ENCODE measurements around the gene PDGFD. TPM values are rescaled to one million over a fixed set of nuclear protein-coding genes. Genes with fewer than 3 reads are reported as not detected.

Gene PDGFD
- total RNA-seq, 1 donor from 2014 or later: 10.9 TPM

GRCh38 chr11:104146421-104146820, 17.5 kb downstream of the PDGFD start:
- DNase-seq: no peak
- Histone ChIP-seq H3K27ac (replicated peaks) (no peak overlapping the region), H3K27me3 (ENCODE audit: low read depth) (no peaks in the 10 kb centered on the region), H3K4me3 (no peak overlapping the region), H3K4me1 (no peaks in the 10 kb centered on the region), H3K36me3 (no peaks in the 10 kb centered on the region), H3K9me3 (replicated peaks) (peaks cover 9% of the 10 kb centered on the region)
- intact Hi-C loops (cut with micrococcal nuclease): no loop called here
- TF ChIP-seq CTCF (IDR thresholded peaks at IDR 0.05; ENCODE audit: borderline replicate concordance): no peak

- no peak overlapping the region for H3K4me3 ChIP-seq
- H3K36me3 ChIP-seq: no peaks in the 10 kb centered on the region
- no peaks in the 10 kb centered on the region for H3K27me3 ChIP-seq (ENCODE audit: low read depth)
- TF ChIP-seq CTCF (IDR thresholded peaks at IDR 0.05; ENCODE audit: borderline replicate concordance): no peak
- H3K9me3 ChIP-seq (replicated peaks): no peaks in the 10 kb centered on the region
- intact Hi-C loops (cut with micrococcal nuclease): no loop called here
- H3K4me1 ChIP-seq: no peaks in the 10 kb centered on the region
- no peak for DNase-seq
- H3K27ac ChIP-seq (replicated peaks): no peak overlapping the region
Observed at GRCh38 chr11:104145062-104145461, 18.9 kb downstream of the PDGFD start.

- no peak for TF ChIP-seq CTCF (IDR thresholded peaks at IDR 0.05; ENCODE audit: borderline replicate concordance)
Observed at GRCh38 chr11:104142698-104143097, 21.2 kb downstream of the PDGFD start.

GRCh38 chr11:104136861-104137260, 27.1 kb downstream of the PDGFD start:
- H3K4me1 ChIP-seq: no peaks in the 10 kb centered on the region
- no peaks in the 10 kb centered on the region for H3K36me3 ChIP-seq
- H3K27ac ChIP-seq (replicated peaks): no peak overlapping the region
- TF ChIP-seq CTCF (IDR thresholded peaks at IDR 0.05; ENCODE audit: borderline replicate concordance): no peak
- intact Hi-C loops (cut with micrococcal nuclease): no loop called here
- peaks cover 6% of the 10 kb centered on the region for H3K9me3 ChIP-seq (replicated peaks)
- no peak for DNase-seq
- no peak overlapping the region for H3K4me3 ChIP-seq
- H3K27me3 ChIP-seq (ENCODE audit: low read depth): no peaks in the 10 kb centered on the region

More at GRCh38 chr11:104142698-104143097, 21.2 kb downstream of the PDGFD start:
- no peaks in the 10 kb centered on the region for H3K36me3 ChIP-seq
- H3K9me3 ChIP-seq (replicated peaks): no peaks in the 10 kb centered on the region
- H3K27me3 ChIP-seq (ENCODE audit: low read depth): no peaks in the 10 kb centered on the region
- no peak for DNase-seq
- intact Hi-C loops (cut with micrococcal nuclease): no loop called here
- H3K4me3 ChIP-seq: no peak overlapping the region
- no peaks in the 10 kb centered on the region for H3K4me1 ChIP-seq
- no peak overlapping the region for H3K27ac ChIP-seq (replicated peaks)

- Histone ChIP-seq H3K4me3 (no peak overlapping the region), H3K9me3 (replicated peaks) (peaks cover 6% of the 10 kb centered on the region), H3K36me3 (no peaks in the 10 kb centered on the region), H3K4me1 (no peaks in the 10 kb centered on the region), H3K27me3 (ENCODE audit: low read depth) (no peaks in the 10 kb centered on the region), H3K27ac (replicated peaks) (no peak overlapping the region)
- DNase-seq: no peak
- intact Hi-C loops (cut with micrococcal nuclease): no loop called here
- no peak for TF ChIP-seq CTCF (IDR thresholded peaks at IDR 0.05; ENCODE audit: borderline replicate concordance)
Observed at GRCh38 chr11:104134745-104135144, 29.2 kb downstream of the PDGFD start.

GRCh38 chr11:104130161-104130560, 33.8 kb downstream of the PDGFD start:
- Histone ChIP-seq H3K27ac (replicated peaks) (no peak overlapping the region), H3K9me3 (replicated peaks) (peaks cover 6% of the 10 kb centered on the region), H3K27me3 (ENCODE audit: low read depth) (no peaks in the 10 kb centered on the region), H3K36me3 (no peaks in the 10 kb centered on the region), H3K4me3 (no peak overlapping the region), H3K4me1 (peaks cover 5% of the 10 kb centered on the region)
- intact Hi-C loops (cut with micrococcal nuclease): no loop called here
- no peak for TF ChIP-seq CTCF (IDR thresholded peaks at IDR 0.05; ENCODE audit: borderline replicate concordance)
- no peak for DNase-seq
